GM18526 (cell line): ENCODE data around the gene KLF3.

Experiments
- POLR2A ChIP-seq: IDR thresholded peaks from 3 replicates; pipeline ENCODE4 v1.6.1; 2011; ENCODE audit not compliant: insufficient read length; ENCODE audit errors: extremely low read depth

The KLF3 gene

GRCh38 chr4:38663801-38664705 is at the start of gene KLF3:
KLF3 (plus strand) TSS chr4:38664199; CDS start chr4:38680626, 16,427 bp downstream.
- no peak for TF ChIP-seq POLR2A

- no peak for TF ChIP-seq POLR2A
Measured at GRCh38 chr4:38614231-38614630, 49.8 kb upstream of the KLF3 start.

- no peak for TF ChIP-seq POLR2A
Measured at GRCh38 chr4:38615847-38616246, 48.2 kb upstream of the KLF3 start.

GRCh38 chr4:38618505-38618904 is 45.5 kb upstream of the KLF3 start:
- no peak for TF ChIP-seq POLR2A

- TF ChIP-seq POLR2A = no peak
Measured at GRCh38 chr4:38619316-38619715, 44.7 kb upstream of the KLF3 start.

- no peak for TF ChIP-seq POLR2A
Measured at GRCh38 chr4:38620065-38620464, 43.9 kb upstream of the KLF3 start.

GRCh38 chr4:38620527-38621027 is 43.4 kb upstream of the KLF3 start:
- no peak for TF ChIP-seq POLR2A

- no peak for TF ChIP-seq POLR2A
Measured at GRCh38 chr4:38621028-38621684, 42.8 kb upstream of the KLF3 start.

- TF ChIP-seq POLR2A = no peak
Measured at GRCh38 chr4:38621831-38622230, 42.2 kb upstream of the KLF3 start.

- no peak for TF ChIP-seq POLR2A
Measured at GRCh38 chr4:38623260-38623659, 40.7 kb upstream of the KLF3 start.

- TF ChIP-seq POLR2A = no peak
Measured at GRCh38 chr4:38624311-38624710, 39.7 kb upstream of the KLF3 start.

- TF ChIP-seq POLR2A = no peak
Measured at GRCh38 chr4:38625508-38625907, 38.5 kb upstream of the KLF3 start.

GRCh38 chr4:38630519-38630918 is 33.5 kb upstream of the KLF3 start:
- TF ChIP-seq POLR2A = no peak

- no peak for TF ChIP-seq POLR2A
Measured at GRCh38 chr4:38634047-38634759, 29.8 kb upstream of the KLF3 start.

GRCh38 chr4:38639242-38639641 is 24.8 kb upstream of the KLF3 start:
- no peak for TF ChIP-seq POLR2A
